ENCODE measurements around the gene POU2AF2.

DNA sequence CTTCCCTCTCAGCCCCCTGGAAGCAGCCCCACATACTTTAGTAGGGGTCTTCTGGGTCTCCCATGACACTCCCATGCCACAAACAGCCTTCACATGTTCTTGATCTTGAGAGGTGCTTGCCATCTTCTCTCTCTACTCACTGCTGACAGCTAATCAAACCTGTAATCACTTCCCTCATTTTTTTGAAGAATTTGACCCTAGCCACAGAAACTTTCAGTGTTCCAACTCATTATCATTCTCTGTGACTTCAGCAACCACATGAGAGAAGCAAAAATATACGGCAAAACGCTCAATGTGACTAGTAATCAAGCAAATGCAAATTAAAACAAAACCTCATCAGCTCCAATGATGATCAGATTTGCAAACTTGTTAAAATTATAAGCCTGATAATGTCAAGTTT is 38.3 kb upstream of the POU2AF2 start:
- TF ChIP-seq POLR2A (IDR thresholded peaks at IDR 0.05; ENCODE audit: low read depth, low read length) = no peak
- TF ChIP-seq POLR2AphosphoS5 (IDR thresholded peaks at IDR 0.05; ENCODE audit: low read depth, low read length) = no peak
- no peak for TF ChIP-seq SPI1 (IDR thresholded peaks at IDR 0.05; ENCODE audit: low read depth, low read length)

Data from GM12891 (cell line).